NCI-H1092 (cell line): ENCODE results near the gene CACHD1.
"Not testable (repeated sequence)": the region's sequence is repeated elsewhere in the genome, so short reads cannot be mapped to it uniquely, and the experiment has no call there.

ENCODE experiments used
- DNase-seq: peaks from one replicate; lab custom pipeline; 2025; lab: John Stamatoyannopoulos, UW

The CACHD1 gene

DNA sequence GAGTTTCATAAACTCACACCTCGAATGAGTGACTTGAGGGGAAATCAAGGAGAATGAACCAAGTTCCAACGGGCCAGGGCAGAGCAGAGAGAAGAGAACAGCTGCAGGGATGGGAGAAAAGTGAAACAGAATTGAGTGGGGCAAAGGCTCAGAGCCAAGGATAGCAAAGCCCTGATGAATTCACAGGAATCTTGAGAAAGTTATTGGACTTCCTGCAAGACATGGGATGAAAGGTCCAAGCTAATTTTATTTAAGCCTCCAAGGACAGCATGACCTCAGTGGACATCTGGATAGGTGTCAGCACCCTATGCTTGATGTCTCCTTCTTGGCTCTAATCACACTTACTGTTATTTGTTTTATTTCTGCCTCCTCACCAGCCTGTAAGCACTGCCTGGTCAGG, 232.0 kb downstream of the CACHD1 start:
- no peak for DNase-seq

DNA sequence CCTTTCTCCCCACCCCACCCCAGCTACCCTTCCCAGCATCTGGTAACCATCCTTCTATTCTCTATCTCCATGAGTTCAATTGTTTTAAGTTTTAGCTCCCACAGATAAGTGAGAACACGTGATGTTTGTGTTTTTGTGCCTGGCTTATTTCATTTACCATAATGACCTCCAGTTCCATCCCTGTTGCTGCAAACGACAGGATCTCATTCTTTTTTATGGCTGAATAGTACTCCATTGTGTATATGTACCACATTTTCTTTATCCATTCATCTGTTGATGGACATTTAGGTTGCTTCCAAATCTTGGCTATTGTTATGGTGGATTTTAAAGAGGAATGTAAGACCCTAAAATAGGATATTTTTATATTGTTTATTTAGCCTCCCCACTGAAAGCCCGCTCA, 232.7 kb downstream of the CACHD1 start:
- DNase-seq = not testable (repeated sequence)

DNA sequence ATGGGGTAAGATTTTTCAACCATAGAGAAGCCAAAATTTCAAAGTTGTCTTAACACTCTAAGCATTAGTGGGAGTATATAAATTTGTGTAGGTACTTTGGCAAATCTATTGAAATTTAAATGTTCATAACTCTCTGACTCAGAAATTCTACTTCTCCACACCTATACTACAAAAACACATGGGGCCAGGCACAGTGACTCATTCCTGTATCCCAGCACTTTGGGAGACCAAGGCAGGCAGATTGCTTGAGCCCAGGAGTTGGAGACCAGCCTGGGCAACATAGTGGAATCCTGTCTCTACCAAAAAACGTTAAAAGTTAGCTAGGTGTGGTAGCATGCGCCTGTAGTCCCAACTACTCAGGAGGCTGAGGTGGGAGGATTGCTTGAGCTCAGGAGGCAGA, 233.7 kb downstream of the CACHD1 start:
- DNase-seq = no peak

DNA sequence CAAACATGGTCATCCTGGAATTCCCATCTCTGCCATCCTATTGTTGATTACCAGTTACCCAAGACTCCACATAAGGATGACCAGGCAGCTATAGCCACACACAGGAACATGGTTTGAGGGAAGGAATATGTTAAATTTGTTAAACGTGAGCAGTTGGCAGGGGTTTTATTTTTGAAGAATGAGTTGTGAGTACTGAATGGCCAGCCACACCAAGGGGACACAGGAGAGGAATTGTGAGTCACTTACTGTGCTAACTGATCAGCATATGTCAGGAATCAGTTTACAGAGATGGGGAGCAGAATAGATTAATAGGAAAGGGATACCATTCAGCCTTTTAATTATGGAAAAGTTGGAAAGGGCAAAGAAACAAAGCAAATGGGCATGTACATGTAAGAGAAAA, 235.7 kb downstream of the CACHD1 start:
- no peak for DNase-seq

DNA sequence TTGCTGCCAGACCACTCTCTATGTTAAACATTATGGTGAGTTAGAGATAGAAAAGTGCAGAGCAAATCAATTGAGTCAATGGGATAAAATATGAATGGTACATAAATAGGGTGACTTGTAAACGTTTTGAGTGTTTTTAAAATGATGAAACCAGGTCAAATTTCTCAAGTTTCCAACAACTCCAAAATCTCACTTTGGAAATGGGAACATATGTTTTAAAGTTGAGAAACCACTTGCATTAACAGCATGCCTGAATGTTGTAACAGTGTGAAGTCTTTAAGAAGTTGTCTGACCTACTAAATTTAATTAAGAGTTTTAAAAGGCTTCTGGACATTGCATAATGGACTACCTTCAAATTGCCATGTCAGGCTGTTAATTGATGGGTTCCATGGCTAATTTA, 241.3 kb downstream of the CACHD1 start:
- no peak for DNase-seq

DNA sequence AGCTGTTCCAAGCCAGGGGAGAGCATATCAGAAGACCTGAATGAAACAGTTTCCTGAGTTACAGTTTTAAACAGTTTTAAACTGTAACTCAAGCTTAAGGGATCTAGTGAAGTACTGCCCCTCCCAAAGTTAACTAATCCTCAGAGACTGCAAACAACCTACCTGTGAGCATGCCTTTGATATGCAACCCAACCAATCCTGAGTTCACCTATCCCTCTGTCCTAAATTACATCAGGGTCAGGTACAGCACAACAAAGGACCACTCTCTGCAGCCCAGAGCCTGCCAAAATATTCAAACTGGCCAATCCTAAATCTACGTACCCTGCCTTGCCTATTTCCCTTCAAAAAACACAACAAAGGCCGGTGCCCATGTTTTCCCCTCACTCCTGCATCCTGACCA, 242.1 kb downstream of the CACHD1 start:
- DNase-seq = no peak

DNA sequence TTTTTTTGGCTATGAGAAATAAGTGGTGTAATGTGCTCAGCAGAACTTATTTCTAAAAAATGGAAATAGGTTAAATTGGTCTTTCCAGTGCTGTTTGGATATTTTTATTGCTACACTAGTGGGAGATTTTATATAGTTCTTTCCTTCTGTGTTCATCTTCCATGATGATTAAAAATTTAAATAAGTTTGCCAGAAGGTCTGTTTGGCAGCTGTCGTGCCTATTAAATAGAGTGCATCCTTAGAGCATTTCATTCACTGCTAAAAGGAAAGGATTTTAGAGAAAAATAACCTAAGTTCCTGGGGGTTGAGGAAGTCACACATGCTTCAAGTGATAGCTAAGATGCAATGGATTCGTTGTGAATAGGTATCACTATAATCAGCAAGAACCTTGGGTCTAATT, 245.3 kb downstream of the CACHD1 start:
- no peak for DNase-seq

DNA sequence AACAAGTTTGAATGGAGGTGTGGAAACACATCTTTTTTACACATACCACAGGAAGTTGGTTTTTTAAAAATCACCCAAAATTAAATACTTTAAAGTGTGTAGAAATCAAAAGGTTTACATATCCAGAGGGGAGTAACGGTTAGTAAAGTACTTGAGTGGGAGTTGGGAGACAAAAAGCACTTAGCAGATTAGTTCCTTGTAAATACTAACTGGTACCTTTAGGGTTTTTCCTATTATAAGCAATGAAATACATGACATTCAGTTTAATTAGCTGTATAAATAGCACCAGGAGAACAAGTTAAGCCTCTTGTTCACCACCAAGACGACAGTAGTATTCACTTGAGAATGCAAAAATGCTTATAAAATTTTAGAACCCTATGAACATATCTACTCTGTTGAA, 251.2 kb downstream of the CACHD1 start:
- no peak for DNase-seq

DNA sequence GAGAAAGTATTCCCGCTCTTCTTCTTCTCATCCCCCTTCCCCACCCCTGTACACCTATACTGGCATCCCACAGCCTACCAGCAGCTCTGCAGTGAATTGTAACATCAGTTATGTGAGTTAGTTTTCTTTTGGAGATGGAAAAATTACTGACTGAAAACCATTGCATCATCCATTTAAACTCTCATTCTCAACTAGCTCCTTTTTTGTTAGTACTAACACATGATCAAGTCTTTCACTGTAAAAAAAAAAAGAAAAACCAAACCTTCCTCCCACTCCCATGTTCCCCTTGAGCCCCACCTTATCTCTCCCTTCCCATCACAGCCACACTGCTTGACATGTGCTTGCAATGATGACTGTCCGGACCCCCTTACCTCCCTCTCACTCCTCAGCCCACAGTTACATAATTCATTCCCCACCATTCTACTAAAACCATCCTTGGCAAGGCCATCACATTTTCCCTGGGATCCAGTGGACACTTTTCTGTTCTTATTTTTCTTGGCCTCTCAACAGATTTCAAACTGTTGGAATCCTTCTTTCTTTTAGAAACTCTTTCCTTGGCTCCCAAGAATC, 251.7 kb downstream of the CACHD1 start:
- DNase-seq = no peak

DNA sequence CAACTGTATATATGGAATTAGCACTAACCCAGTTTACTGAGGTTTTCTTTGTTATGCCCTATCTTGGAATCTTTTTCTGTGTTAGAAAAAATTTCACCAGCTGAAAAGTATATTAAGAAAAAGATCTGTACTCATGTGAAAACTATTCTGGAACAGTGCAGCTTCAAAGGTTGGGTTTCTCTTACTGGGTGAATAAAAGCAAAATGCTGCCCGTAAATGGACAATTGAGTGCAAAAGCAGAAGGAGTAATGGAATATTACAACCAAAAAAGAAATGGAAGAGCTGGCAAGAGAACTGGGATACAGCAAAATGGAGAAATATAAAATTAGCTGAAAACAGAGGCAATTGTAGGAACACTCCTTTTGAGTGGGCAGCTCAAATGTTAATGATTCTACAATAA, 257.9 kb downstream of the CACHD1 start:
- no peak for DNase-seq

DNA sequence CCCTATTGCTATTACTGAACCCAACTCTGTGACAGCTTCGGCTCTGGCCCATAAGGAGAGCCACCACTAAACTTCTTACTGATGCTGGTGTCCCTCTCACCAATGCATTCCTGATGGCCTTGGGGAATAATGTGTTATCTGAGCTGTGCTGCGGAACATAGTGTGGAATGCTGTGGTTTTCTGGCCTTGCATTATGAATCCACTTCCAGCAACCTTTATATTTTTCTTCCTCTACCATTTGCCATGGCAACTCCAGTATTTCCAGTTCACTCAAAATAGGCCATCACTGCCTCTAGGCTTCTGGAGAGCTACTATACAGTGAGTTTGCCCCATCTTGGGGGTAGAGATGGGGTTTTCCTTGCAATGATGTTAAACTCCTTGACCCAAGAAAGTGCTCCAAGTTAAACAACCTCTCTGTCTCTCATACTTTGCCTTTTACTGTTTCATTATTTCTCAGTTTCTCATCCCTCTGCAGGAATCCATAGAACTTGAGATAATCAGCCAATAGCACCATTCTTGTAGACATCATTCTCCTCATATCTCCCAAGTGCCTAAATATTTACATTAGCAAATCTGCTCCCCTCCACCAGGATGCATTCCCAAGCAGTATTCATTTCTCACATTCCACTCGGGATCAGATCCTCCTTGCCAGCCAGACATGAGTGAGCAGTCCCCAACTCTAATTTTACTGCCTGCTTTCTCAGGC, 263.8 kb downstream of the CACHD1 start:
- DNase-seq = no peak

DNA sequence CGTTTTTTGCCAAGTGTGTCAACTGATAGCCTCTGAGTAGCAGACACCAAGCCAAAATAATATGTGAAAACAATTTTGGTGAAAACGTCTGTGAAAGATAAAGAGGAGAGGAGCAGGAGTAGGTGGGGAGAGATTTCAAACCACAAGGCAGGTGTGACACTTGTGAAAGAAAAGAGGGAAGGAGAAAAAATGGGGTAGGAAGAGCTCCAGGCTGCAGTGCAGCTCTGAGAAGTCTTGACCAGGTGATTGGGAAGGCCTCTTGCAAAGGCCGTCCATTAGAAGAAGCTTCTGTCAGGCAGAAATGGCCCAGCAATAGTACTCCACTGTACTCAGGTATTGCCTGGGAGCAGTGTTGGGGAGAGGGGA, 264.3 kb downstream of the CACHD1 start:
- no peak for DNase-seq

DNA sequence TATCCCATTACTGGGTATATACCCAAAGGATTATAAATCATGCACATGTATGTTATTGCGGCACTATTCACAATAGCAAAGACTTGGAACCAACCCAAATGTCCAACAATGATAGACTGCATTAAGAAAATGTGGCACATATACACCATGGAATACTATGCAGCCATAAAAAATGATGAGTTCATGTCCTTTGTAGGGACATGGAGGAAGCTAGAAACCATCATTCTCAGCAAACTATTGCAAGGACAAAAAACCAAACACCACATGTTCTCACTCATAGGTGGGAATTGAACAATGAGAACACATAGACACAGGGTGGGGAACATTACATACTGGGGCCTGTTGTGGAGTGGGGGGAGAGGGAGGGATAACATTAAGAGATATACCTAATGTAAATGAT, 270.8 kb downstream of the CACHD1 start:
- DNase-seq = not testable (repeated sequence)
